ENCODE results near the gene SLC22A5.

GRCh38 chr5:132405646-132406045 is 36.1 kb downstream of the SLC22A5 start:
- TF ChIP-seq CTCF (IDR thresholded peaks at IDR 0.05) (no peak), POLR2AphosphoS5 (IDR thresholded peaks at IDR 0.05) (no peak), EP300 (IDR thresholded peaks at IDR 0.05; ENCODE audit: low read depth) (no peak)
